Muscle layer of colon (tissue), 2 donors: ENCODE data around the gene MTRF1.

ENCODE experiments used
- H3K27ac ChIP-seq: one replicate; pipeline ENCODE4 v1.7.0; 2013; ENCODE audit warnings: low read depth, mild to moderate bottlenecking, low read length, moderate library complexity
- H3K27me3 ChIP-seq, 2 donors: one replicate each; pipeline ENCODE4 v1.7.0; 2013; ENCODE audit warnings: low read length in 2 of 2, mild to moderate bottlenecking in 2 of 2; ENCODE audit not compliant: insufficient read depth in 2 of 2, control insufficient read depth in 1 of 2
- H3K36me3 ChIP-seq: one replicate; pipeline ENCODE4 v1.7.0; 2013; ENCODE audit warnings: mild to moderate bottlenecking, low read length; ENCODE audit not compliant: insufficient read depth
- H3K4me1 ChIP-seq: one replicate; pipeline ENCODE4 v1.7.0; 2013; ENCODE audit warnings: mild to moderate bottlenecking, low read length; ENCODE audit not compliant: insufficient read depth
- H3K4me3 ChIP-seq, 2 donors: one replicate each; pipeline ENCODE4 v1.7.0; 2013; ENCODE audit warnings: low read length in 2 of 2, low read depth in 1 of 2, mild to moderate bottlenecking in 1 of 2, moderate library complexity in 1 of 2
- H3K9ac ChIP-seq: one replicate; pipeline ENCODE4 v1.7.0; 2013; ENCODE audit warnings: low read length
- H3K9me3 ChIP-seq: one replicate; pipeline ENCODE4 v1.7.0; 2013; ENCODE audit warnings: mild to moderate bottlenecking, low read length
- donor health status: abdominal sarcoma.
- donor health status: Adenocarcinoma of cecum.

MTRF1 gene, protein sequence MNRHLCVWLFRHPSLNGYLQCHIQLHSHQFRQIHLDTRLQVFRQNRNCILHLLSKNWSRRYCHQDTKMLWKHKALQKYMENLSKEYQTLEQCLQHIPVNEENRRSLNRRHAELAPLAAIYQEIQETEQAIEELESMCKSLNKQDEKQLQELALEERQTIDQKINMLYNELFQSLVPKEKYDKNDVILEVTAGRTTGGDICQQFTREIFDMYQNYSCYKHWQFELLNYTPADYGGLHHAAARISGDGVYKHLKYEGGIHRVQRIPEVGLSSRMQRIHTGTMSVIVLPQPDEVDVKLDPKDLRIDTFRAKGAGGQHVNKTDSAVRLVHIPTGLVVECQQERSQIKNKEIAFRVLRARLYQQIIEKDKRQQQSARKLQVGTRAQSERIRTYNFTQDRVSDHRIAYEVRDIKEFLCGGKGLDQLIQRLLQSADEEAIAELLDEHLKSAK

GRCh38 chr13:41263261-41263971 lies at the start of gene MTRF1:
MTRF1 (minus strand) TSS chr13:41263576; CDS start chr13:41260907, 2,669 bp downstream.
- Histone ChIP-seq H3K9ac (peak within 1 kb of the TSS; percentile 51), H3K27ac (peak within 1 kb of the TSS; percentile 48), H3K9me3 (no peaks in the 10 kb centered on the region), H3K36me3 (peaks cover 10% of the 10 kb centered on the region), H3K4me1 (peaks cover 7% of the 10 kb centered on the region), H3K27me3 (no peaks in the 10 kb centered on the region), H3K4me3 (peak within 1 kb of the TSS; percentile 43 to 69)

GRCh38 chr13:41313117-41313516 lies 49.7 kb upstream of the MTRF1 start:
- no peak overlapping the region for H3K4me3 ChIP-seq
- peaks cover 23% of the 10 kb centered on the region for H3K4me1 ChIP-seq
- no peak overlapping the region for H3K27ac ChIP-seq
- H3K9ac ChIP-seq = no peak overlapping the region
- H3K27me3 ChIP-seq = no peaks in the 10 kb centered on the region
- no peaks in the 10 kb centered on the region for H3K9me3 ChIP-seq
- H3K36me3 ChIP-seq = no peaks in the 10 kb centered on the region

DNA sequence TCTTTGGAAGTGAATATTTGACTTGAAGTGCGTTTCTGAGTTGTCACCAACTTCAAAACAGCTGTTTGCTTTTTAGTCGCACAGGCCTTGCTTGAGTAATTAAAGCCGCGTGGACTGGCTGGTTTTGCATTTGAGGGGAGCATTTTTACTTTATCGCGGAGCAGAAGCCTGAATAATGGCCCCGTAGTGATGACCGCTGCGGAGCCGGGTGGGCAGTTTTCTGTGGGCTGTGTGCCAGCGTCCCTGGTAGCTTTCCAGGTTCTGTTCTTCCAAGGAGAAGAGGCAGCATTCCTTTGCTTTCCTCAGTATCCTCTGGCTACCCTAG lies 48.8 kb upstream of the MTRF1 start:
- H3K9me3 ChIP-seq = no peaks in the 10 kb centered on the region
- no peaks in the 10 kb centered on the region for H3K36me3 ChIP-seq
- H3K27ac ChIP-seq = peak overlapping the region; percentile 91

DNA sequence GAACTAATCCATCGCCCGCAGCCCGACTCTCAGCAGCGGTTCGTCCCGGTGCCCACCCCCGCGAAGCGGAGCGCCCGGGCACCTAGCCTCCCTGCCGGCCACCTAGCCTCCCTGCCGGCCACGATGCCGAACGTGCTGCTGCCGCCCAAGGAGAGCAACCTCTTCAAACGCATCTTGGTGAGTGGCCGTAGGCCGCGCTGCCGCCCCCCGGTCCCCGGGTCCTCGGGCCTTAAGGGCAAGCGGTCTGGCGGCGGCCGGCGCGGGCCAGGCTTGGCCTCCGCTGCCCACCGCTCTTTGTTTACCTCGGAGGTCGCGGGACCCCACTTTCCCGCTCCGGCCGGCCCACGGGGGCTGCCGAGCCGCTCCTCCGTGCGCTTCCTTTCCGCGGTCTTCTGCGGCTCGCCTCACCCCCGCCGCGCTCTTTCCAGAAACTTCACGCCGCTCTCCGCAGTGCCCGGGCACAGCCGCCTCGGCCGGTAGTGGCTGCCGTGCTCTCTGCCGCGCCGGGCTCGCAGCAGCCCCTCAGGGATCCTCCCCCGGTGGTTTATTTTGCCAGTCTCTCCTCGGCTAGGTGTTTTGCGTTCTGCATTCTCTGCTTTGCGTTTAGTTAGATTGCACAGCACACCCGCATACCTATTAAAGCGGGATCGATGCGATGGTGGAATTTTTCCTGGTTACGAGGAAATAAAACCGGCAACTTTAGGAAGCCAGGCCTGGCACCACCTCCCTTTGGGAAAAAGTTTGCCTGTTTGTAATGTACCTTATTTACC lies 48.2 kb upstream of the MTRF1 start:
- Histone ChIP-seq H3K36me3 (no peaks in the 10 kb centered on the region), H3K27me3 (no peaks in the 10 kb centered on the region), H3K4me1 (peaks cover 23% of the 10 kb centered on the region), H3K4me3 (peak overlapping the region; percentile 78 to 93), H3K9ac (peak overlapping the region; percentile 75), H3K9me3 (no peaks in the 10 kb centered on the region), H3K27ac (peak overlapping the region; percentile 91)

More for the DNA sequence above, 48.8 kb upstream of the MTRF1 start:
- Histone ChIP-seq H3K4me3 (peak overlapping the region; percentile 78 to 93), H3K27me3 (no peaks in the 10 kb centered on the region), H3K4me1 (peaks cover 23% of the 10 kb centered on the region), H3K9ac (peak overlapping the region; percentile 75)

DNA sequence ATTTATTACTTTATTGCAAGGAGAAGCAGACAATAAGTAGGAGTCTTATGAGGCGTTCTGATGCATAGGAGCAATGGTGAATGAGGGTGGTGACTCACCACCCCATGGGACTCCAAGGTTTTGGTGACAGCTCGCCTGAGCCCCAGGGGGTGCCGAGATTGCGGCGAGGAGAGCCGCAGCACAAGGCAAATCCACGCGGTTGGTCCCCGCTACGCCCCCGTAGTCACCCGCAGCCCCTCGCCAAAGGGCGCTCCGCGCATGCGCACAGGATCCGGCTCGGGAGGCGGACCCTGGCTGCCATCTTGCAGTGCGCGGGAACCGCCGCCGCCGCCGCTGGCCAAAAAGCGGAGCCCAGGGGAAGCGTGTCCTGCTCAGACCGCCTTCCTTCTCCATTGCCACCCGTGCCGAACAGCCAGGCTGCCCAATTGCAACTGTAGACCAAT lies 47.6 kb upstream of the MTRF1 start, which contains the start of gene NAA16:
Gene NAA16, plus strand, starts transcription at position 305 of the 443 bp plus-strand sequence. CDS start 262 bp downstream, outside the sequence.
- H3K9me3 ChIP-seq = no peaks in the 10 kb centered on the region
- no peaks in the 10 kb centered on the region for H3K27me3 ChIP-seq
- peak within 1 kb of the TSS; percentile 78 to 93 for H3K4me3 ChIP-seq
- H3K27ac ChIP-seq = peak within 1 kb of the TSS; percentile 91
- no peaks in the 10 kb centered on the region for H3K36me3 ChIP-seq
- peak within 1 kb of the TSS; percentile 75 for H3K9ac ChIP-seq
- H3K4me1 ChIP-seq = peaks cover 23% of the 10 kb centered on the region

DNA sequence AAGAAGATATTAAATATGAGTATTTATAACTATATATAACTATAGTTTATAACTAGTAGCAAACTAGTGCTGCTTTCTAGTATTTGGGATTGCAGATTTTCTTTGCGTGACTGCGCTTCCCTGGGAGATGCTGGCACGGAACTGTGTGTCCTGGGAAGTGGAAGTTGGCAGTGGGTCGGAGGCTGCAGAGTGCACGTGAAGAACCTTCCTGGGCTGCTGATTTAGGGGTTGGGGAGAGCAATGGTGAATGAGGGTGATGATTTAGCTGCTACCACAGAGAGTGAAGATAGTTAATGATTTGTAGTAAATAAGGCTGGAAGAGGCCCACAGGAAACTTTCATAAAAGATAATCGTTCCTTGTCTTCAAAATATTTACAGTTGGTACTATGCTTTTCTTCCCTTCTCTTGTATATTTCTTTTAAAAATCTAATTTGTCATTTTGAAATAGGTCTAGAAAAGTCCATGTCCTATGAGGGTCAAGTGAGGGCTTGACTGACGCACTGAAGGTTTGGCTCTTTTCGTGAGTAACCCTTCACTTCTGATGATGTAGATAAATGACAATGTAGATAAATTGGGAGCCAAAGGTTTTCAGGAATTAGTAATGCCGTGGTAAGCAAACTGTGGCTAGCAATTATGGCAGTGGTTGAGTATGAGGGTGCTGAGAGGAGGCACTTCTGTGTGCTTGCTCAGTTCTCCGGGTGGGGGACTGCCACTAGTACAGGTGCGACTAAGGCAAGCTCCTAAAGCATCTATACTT lies 44.7 kb upstream of the MTRF1 start:
- Histone ChIP-seq H3K27me3 (no peaks in the 10 kb centered on the region), H3K9ac (no peak overlapping the region), H3K4me1 (peaks cover 2% of the 10 kb centered on the region), H3K36me3 (no peaks in the 10 kb centered on the region), H3K27ac (no peak overlapping the region), H3K4me3 (no peak overlapping the region), H3K9me3 (no peaks in the 10 kb centered on the region)

GRCh38 chr13:41306271-41307145 lies 43.1 kb upstream of the MTRF1 start:
- H3K36me3 ChIP-seq = no peaks in the 10 kb centered on the region

GRCh38 chr13:41304551-41304950 lies 41.2 kb upstream of the MTRF1 start:
- Histone ChIP-seq H3K9ac (no peak overlapping the region), H3K27ac (no peak overlapping the region), H3K4me3 (no peak overlapping the region), H3K9me3 (no peaks in the 10 kb centered on the region), H3K36me3 (no peaks in the 10 kb centered on the region), H3K27me3 (no peaks in the 10 kb centered on the region), H3K4me1 (no peaks in the 10 kb centered on the region)

More at GRCh38 chr13:41306271-41307145, 43.1 kb upstream of the MTRF1 start:
- Histone ChIP-seq H3K9ac (no peak overlapping the region), H3K4me3 (no peak overlapping the region), H3K27me3 (no peaks in the 10 kb centered on the region), H3K9me3 (no peaks in the 10 kb centered on the region), H3K27ac (no peak overlapping the region), H3K4me1 (no peaks in the 10 kb centered on the region)

- no peak overlapping the region for H3K9ac ChIP-seq
- H3K4me1 ChIP-seq = no peaks in the 10 kb centered on the region
- H3K4me3 ChIP-seq = no peak overlapping the region
- H3K36me3 ChIP-seq = no peaks in the 10 kb centered on the region
- H3K9me3 ChIP-seq = no peaks in the 10 kb centered on the region
- H3K27me3 ChIP-seq = no peaks in the 10 kb centered on the region
- H3K27ac ChIP-seq = no peak overlapping the region
These were observed 39.4 kb upstream of the MTRF1 start for GRCh38 chr13:41302743-41303142.
